Hindlimb muscle (tissue), 1 donor: Measurements from ENCODE around the gene SH3PXD2A. TPM values are rescaled to one million over a fixed set of nuclear protein-coding genes. Genes with fewer than 3 reads are reported as not detected.

Experiments used
- DNase-seq: peaks from one replicate; pipeline ENCODE4 v3.0.0-alpha.2; 2013
- polyA plus RNA-seq: library from polyadenylated mRNA; unstranded; fragments of 120-200 nt; gene quantifications from one replicate; pipeline ENCODE4 v1.2.1, GENCODE V29; 2013; ENCODE audit not compliant: insufficient read length

SH3PXD2A gene
- polyA plus RNA-seq, 1 donor = 81.1 TPM

- DNase-seq = no peak
These were observed 281.0 kb downstream of the SH3PXD2A start for GRCh38 chr10:103574097-103575061.

- no peak for DNase-seq
These were observed 282.2 kb downstream of the SH3PXD2A start for GRCh38 chr10:103573205-103573487.

GRCh38 chr10:103572347-103573204 is 282.8 kb downstream of the SH3PXD2A start:
- no peak for DNase-seq

- no peak for DNase-seq
These were observed 283.8 kb downstream of the SH3PXD2A start for GRCh38 chr10:103571656-103571975.

GRCh38 chr10:103570844-103571655 is 284.3 kb downstream of the SH3PXD2A start:
- DNase-seq = no peak

- no peak for DNase-seq
These were observed 285.5 kb downstream of the SH3PXD2A start for GRCh38 chr10:103569896-103570295.

GRCh38 chr10:103568505-103568904 is 286.9 kb downstream of the SH3PXD2A start:
- DNase-seq = no peak

- DNase-seq = no peak
These were observed 288.8 kb downstream of the SH3PXD2A start for GRCh38 chr10:103566536-103566935.

- no peak for DNase-seq
These were observed 290.4 kb downstream of the SH3PXD2A start for GRCh38 chr10:103564776-103565520.

- DNase-seq = no peak
These were observed 291.3 kb downstream of the SH3PXD2A start for GRCh38 chr10:103564116-103564501.

- no peak for DNase-seq
These were observed 291.9 kb downstream of the SH3PXD2A start for GRCh38 chr10:103563231-103564115.

- DNase-seq = no peak
These were observed 293.0 kb downstream of the SH3PXD2A start for GRCh38 chr10:103562383-103562782.

- no peak for DNase-seq
These were observed 294.5 kb downstream of the SH3PXD2A start for GRCh38 chr10:103560886-103561285.

- no peak for DNase-seq
These were observed 295.6 kb downstream of the SH3PXD2A start for GRCh38 chr10:103559776-103560175.

- DNase-seq = no peak
These were observed 296.5 kb downstream of the SH3PXD2A start for GRCh38 chr10:103558911-103559310.

- DNase-seq = no peak
These were observed 297.9 kb downstream of the SH3PXD2A start for GRCh38 chr10:103557455-103557854.

- no peak for DNase-seq
These were observed 298.9 kb downstream of the SH3PXD2A start for GRCh38 chr10:103556383-103557007.

GRCh38 chr10:103555712-103556111 is 299.7 kb downstream of the SH3PXD2A start:
- no peak for DNase-seq

GRCh38 chr10:103555325-103555649 is 300.1 kb downstream of the SH3PXD2A start:
- DNase-seq = no peak

GRCh38 chr10:103554488-103555324 is 300.7 kb downstream of the SH3PXD2A start:
- DNase-seq = peak; percentile 58
